Activated CD8-positive, alpha-beta memory T cell treated with anti-CD3 and anti-CD28 coated beads for 4 hours (primary cell): ENCODE data around the gene RRP15.

Experiments
- DNase-seq, 2 donors: peaks; one replicate each; pipeline ENCODE4 v3.0.0-alpha.2; 2020; ENCODE audit warnings: low read depth in 2 of 2

The RRP15 gene

DNA sequence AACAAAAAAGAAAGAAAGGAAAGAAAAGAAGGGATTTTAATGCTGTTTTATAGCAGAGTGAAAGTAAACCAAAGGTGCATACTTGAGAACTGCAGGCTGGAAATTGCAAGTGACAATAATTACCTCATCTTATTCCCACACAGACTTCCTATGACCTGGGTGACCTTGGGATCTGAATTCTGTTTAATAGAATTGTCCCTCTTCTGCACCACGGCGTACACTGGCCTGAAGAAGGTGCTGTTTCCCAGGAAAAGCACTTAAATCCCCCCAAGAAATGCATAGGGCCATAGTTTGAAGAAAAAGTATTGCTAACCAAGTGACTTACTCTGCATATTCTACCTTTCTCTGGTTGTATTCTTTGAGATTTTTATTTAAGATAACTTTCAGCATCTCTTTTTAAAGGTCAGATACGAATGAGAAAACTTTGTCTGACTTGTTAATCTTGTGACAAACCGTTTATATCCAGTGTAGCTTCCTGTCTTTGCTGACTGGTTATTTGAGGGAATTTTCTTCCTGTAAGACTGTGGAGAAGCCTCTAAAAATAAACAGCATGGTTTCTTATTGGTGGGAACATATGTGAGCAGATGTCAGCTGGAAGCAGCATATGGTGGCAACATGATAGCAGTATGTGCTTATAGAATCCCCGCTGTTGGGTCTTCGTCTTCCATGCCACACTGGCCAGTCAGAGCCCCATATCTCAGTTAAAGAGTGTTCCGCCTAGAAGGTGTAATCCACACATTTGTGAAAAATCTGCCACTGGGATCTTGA lies 76.4 kb downstream of the RRP15 start:
- no peak for DNase-seq

- DNase-seq, result no peak
Observed at GRCh38 chr1:218362418-218363076, 77.5 kb downstream of the RRP15 start.

GRCh38 chr1:218363141-218363540 lies 78.0 kb downstream of the RRP15 start:
- DNase-seq, result no peak

DNA sequence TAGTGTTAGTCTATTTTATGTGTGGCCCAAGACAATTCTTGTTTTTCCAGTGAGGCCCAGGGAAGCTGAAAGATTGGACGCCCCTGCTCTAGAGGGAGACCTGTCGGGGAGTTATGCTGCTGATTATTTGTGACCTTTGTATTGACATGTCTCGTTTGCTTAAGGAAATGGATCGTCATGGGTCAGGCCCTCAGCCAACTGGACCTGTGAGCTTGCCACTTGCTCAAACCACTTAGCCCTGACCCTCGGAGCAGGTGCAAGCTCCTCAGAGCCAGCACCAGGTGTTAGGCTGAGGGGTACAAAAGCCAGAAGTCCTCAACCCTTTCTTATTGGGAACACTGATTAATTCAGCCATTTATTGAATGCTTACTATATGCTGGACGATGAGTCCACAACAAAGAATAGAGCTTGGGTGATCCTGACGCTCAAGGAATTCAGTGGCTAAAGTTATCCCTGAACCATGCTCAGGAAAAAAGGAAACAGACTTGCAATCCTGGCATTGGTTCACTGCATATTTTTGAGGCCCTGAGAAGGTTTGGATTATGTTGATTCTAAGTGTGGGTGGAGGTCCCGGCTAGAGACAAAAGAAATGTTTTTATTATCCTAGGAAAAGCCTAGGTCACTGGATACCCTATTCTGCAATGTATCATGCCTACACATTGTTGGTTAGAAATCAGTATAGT lies 79.1 kb downstream of the RRP15 start:
- DNase-seq, result no peak

DNA sequence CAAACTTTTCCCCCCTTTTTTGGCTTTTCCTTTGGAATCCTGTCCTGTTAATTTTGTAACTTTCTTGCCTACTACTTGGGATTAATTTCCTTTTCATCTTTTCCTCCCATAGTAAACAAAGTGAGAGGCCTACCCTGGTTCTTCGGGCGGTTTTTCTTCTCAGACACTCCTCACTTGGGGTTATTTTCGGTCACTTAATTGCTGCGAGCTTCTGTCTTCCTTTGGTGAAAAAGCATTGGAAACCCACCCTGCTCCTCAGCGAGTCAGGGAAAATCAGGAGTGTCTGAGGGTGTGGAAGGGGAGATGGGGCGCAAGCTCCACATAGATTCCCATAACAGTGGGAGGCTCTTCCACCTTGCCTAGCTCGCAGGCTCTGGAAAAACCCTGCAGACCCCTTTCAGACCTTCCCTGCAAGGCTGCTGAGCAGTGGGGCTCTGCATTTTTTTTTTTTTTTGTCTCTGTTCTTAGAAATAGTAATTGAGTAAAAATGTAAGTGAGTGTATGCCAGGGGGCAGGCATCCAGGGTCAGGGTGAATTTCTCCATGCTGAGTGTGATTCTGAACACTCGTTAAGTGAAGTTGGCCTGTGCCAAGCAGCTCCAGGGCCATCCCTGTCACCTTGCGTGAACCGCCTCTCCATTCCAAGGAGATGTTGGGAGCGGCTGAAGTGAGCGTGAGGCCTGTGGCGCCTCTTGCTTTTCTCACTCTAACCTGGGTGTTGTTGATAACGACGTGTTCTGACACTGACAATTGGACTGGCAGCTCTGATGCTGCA lies 80.3 kb downstream of the RRP15 start:
- DNase-seq, result no peak

DNA sequence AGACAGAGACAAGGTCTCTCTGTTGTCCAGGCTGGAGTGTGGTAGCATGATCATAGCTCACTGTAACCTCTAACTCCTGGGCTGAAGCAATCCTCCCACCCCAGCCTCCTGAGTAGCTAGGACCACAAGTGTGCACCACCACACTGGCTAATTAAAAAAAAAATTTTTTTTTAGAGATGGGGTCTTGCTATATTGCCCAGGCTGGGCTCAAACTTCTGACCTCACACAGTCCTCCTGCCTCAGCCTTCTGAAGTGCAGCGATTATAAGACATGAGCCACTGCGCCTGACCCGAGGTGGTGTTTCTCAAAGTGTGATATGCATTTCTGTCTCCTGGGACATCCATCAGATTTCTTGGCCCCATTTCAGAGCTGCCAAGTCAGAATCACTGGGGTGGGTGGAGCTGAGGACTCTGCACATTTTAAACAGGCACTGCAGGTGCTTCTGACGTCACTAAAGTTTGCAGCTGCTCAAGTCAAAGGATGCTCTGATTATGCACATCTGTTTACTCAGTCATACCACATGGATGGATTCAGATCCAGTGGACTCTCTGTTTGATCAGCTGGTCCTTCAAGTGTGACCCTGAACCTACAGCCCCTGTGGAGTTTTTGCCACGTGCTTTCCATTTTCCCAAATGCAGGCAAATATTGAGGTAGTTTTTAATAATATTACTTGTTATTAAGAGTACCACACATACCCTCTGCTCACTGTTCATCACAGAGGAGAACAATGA lies 81.4 kb downstream of the RRP15 start:
- no peak for DNase-seq

DNA sequence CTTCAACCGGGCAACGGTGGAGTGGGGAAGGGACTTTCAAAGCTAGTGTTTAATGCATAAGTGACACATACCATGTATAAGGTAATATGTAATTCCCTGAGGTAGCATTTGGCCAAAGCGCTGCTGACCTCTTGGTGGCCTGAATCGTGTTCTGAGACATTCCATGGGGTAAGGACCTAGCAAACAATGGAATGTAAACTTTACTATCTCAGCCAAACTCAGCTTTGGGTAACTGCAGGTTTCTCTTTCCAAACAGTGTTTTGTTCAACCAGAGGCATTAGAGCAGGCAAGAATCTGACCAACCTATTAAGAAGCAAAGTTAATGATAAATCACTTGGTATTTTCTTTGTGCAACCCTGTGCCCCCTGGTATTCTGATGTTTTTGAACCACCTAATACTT lies 82.0 kb downstream of the RRP15 start:
- DNase-seq, result no peak

- no peak for DNase-seq
Observed at GRCh38 chr1:218368686-218369085, 83.6 kb downstream of the RRP15 start.

DNA sequence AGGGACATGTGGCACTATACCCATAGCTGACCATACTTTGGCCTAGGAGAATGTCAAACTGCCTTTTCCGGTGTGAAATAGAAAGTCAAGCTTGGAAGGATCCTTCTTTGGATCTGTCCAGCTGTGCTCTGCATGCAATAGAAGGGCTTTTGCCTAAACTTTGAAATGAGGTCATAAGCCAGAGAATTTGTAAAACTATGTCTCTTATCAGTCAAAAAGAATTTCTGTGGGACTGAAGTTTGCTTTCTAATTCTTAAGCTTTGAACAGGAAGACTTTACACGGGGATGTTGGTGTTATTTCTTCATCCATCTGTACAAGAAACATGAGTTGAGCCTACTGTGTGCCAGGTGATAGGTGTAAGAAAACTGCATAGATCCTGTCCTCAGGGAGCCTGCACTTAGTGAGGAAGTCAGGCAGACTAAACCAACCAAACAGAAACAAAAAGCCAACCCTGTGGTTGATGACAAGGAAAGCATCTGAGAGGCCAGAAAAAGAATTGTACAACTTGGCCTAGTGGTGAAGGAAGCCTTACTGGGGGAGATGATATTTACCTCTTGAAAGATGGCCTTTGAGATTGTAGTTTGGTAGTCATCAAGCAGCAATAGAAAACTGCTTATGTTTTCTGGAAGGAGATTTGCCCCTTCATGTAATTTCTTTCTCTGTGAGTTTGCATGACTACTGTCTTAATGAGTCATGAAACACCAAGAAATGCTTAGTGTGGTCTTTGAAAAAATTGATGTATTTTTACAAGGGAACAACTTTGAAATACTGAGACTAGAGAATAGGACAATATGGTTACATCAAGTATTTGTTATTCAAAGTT lies 84.8 kb downstream of the RRP15 start:
- DNase-seq, result no peak

DNA sequence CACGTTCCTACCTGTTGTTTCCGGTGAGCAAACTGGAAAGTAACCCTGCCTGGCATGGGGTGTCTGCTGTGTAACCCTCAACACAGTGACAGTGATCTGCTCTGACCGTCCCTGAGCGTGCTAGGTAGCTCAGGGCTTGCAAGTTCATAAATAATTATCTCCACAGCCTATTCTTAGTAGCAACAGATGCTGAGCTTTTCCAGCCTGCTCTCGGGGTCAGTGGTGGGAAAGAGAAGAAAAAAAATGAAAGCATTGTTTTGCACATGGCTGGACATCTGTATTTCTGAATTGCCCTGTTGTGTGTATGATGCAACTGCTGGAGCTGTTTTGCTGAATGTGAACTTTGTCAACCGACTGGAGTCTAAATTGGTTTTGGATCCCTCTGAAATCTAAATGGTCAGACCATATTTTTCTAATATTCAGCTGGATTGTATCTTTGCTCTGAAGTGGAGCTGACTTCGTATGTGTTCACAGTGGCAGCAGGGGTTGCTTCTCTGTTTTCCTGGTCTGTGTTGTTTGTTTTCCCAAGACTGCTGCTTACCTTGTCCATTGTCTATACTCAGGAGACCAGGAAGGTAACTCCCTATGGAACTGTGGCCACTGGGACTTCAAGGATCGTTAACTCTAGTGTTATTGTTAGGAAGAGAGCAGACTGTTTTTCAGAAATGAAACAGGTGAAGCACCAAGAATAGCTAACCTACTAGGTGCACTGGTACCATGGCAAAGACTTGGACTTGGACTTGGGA lies 87.0 kb downstream of the RRP15 start:
- no peak for DNase-seq

DNA sequence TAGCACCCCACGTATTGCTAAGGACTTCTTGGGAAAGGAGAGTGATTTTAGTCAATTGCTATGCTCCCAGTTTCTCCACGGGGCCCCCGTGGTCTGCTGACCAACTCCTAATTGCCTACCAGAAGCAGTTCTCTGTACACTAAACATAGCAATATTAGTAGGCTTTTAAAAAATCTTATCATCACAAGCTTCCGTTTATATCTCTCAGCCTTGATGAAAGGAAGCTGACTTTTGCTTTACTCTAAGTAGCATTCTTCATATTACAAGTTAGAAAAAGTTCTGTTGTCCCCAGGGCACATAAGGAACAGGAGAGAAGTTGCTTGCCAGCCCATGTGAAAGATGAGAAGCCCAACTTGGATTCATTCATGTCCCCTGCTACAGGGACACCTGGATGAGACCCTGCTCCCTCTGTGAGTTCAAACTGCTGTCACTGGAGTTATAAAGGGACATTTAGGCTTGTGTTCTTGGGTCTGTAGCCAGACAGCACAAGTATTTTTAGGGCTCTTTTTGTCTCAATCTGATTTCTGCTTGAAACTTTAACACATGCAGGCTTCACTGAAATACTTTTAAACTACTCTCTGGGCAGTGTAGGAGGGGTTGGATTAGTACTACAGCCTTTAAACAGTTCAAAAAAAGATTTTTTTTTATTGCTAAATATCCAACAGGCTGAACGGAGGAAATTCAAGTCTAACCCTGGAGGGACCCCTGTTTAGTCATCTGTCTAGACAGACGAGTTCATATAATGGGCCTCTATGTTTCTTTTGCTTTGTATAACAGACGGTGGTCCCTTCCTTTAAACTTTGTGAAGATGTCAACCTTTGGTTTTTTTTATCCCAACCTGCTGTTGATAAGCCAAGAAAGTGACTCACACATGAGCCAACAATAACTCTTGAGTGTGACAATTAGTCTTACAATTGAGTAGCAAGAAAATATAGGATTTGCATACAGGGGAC lies 89.6 kb downstream of the RRP15 start:
- DNase-seq, result no peak

- no peak for DNase-seq
Observed at GRCh38 chr1:218376722-218377121, 91.6 kb downstream of the RRP15 start.

DNA sequence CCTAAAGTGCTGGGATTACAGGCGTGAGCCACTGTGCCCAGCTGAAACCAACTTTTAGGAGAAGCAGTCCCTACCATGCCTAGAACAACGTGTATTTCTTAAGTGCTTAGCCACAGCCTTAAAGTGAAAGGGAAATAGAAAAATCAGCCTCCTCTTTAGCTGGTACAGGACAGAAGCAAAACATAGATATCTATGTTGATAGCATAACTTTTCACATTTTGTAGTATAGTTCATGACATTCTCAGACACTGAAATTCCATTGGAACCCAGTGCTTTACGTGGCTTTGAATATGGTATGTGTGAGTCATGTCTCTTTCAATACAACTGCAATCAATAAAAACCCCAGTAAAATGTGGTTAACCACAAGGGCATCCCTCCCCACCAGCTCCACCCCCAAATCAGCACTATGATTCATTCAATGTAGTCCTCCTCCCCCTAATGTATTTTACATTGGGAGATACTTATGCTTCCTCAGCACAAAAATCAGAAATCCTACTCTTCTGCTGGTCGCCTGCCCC lies 92.1 kb downstream of the RRP15 start:
- peak; percentile 34 to 37 for DNase-seq

DNA sequence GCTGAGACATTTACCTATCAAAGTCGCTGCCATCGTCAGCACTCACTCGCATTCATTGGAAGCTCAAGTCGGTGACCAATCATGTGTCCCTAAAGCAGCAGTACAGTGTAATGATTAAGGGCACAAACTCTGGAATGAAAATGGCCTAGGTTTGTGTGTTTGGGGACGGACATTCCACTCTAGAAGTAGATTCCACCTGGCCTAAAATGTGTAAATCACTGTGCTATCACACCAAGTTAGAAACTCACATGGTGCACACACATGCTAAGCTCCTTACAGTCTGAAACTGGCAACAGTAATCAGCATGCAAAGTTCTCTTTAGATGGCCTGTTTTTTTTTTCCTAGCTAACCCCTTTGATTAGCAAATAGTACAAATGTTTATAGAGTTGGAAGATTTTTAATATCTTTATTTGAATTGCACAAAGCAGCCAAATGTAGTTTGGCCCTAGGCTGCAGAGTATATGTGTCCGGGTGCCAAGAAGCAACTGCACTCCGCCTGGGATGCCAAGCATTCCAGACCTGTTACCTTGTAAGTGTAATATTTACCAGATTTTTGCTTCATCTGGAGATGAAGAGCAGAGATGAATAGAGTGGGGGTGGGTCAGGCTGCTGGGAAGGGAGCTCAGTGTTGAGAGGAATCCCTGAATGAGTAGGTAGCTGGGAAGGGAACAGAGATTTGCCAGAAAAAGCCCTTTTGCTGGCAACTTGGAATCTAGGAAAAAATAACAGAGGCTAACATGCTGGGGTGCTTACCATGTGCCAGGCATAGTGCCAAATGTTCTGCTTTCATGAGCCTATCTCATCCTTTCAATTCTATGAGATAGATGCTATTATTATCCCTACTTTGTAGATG lies 95.3 kb downstream of the RRP15 start:
- no peak for DNase-seq

DNA sequence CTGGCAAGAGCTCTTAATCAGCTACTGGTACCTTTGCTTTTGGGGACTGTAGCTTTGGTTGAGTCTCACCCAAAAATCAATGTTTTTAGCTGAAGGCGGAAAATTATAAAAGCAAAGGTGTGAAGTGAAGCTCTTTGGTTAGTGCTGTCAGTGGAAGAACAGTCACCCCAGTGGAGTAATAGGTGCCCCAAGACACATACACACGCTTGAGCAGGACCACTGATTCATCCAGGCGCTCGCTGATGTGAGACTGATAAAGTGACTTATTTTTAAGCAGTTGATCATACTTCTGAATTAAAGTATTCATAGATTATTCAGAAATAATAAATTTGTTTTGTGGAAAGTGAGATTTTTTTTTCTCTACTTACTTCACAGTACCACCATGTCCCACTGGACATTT lies 97.2 kb downstream of the RRP15 start:
- no peak for DNase-seq

- DNase-seq, result no peak
Observed at GRCh38 chr1:218383051-218383450, 98.0 kb downstream of the RRP15 start.

DNA sequence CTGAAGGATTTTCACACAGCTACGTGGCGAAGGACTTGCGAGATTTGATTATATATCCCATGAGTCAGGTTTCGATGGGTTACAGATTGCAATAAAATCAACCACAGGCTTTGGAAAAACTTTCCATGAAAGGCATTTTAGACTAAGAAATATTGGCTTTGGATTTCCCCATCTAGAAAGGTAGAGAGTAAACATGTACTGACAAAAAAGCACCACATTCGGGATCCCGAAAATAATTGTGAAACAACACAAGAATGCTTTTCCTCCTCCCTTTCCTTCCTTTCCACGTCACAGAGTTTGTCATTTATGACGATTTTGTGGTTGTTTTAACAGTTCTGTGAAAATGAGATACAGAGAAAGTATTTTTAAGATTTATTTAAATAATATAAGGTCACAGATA lies 98.6 kb downstream of the RRP15 start:
- no peak for DNase-seq

- no peak for DNase-seq
Observed at GRCh38 chr1:218384581-218384993, 99.5 kb downstream of the RRP15 start.
